Measurements from ENCODE around the gene ELOVL6.

DNA sequence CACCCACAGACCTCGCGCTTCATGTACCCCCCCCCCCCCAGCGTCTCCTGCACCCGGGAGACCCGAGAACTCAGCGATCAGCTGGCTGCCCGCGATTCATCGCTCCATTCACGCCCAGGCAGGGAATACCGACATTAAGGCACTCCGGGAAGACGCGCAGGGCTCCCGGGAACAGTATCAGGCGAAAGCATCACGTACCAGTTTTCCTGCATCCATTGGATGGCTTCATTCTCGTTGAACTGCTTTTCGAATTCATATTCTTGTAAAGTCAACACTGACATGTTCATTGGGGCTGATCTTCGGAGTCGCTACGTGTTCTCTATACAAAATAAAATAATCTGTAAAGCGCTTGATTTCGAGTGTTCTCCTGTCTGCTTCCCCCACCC is 373 bp downstream of the ELOVL6 start:
- TF ChIP-seq CEBPB (IDR thresholded peaks at IDR 0.05; ENCODE audit: low read depth, low read length) (no peak), SMC3 (IDR thresholded peaks at IDR 0.05; ENCODE audit: low read depth, low read length) (no peak), NFE2L2 (IDR thresholded peaks at IDR 0.05; ENCODE audit: low read depth, low read length) (no peak), FOS (IDR thresholded peaks at IDR 0.05; ENCODE audit: low read depth, low read length) (no peak), POLR2A (IDR thresholded peaks at IDR 0.05; ENCODE audit: low read depth, low read length) (no peak)
- TF ChIP-seq, protein P1, sequence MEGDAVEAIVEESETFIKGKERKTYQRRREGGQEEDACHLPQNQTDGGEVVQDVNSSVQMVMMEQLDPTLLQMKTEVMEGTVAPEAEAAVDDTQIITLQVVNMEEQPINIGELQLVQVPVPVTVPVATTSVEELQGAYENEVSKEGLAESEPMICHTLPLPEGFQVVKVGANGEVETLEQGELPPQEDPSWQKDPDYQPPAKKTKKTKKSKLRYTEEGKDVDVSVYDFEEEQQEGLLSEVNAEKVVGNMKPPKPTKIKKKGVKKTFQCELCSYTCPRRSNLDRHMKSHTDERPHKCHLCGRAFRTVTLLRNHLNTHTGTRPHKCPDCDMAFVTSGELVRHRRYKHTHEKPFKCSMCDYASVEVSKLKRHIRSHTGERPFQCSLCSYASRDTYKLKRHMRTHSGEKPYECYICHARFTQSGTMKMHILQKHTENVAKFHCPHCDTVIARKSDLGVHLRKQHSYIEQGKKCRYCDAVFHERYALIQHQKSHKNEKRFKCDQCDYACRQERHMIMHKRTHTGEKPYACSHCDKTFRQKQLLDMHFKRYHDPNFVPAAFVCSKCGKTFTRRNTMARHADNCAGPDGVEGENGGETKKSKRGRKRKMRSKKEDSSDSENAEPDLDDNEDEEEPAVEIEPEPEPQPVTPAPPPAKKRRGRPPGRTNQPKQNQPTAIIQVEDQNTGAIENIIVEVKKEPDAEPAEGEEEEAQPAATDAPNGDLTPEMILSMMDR (conservative IDR thresholded peaks at IDR 0.05; ENCODE audit: low read depth, low read length): no peak
- TF ChIP-seq, protein P2, sequence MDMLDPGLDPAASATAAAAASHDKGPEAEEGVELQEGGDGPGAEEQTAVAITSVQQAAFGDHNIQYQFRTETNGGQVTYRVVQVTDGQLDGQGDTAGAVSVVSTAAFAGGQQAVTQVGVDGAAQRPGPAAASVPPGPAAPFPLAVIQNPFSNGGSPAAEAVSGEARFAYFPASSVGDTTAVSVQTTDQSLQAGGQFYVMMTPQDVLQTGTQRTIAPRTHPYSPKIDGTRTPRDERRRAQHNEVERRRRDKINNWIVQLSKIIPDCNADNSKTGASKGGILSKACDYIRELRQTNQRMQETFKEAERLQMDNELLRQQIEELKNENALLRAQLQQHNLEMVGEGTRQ (IDR thresholded peaks at IDR 0.05; ENCODE audit: low read depth, low read length): no peak
